Measurements from ENCODE around the gene SRXN1.

SRXN1 gene

GRCh38 chr20:618980-619379 is 34.0 kb downstream of the SRXN1 start:
- Histone ChIP-seq H3K27me3 (ENCODE audit: control insufficient read depth in 1 of 2, insufficient read depth in 2 of 2, low read length in 2 of 2) (peaks cover 5 to 15% of the 10 kb centered on the region in 2 donors), H3K36me3 (ENCODE audit: control insufficient read depth in 2 of 2, insufficient read depth in 2 of 2, low read length in 2 of 2) (no peaks in the 10 kb centered on the region), H3K27ac (ENCODE audit: low read length) (no peak overlapping the region), H3K9ac (ENCODE audit: low read length in 2 of 2) (no peak overlapping the region), H3K9me3 (ENCODE audit: control insufficient read depth in 2 of 2, low read length in 2 of 2) (peaks cover 5 to 13% of the 10 kb centered on the region in 2 donors), H3K4me1 (ENCODE audit: control insufficient read depth, insufficient read depth, low read length) (no peaks in the 10 kb centered on the region), H3K4me3 (ENCODE audit: low read length in 2 of 2) (no peak overlapping the region)

DNA sequence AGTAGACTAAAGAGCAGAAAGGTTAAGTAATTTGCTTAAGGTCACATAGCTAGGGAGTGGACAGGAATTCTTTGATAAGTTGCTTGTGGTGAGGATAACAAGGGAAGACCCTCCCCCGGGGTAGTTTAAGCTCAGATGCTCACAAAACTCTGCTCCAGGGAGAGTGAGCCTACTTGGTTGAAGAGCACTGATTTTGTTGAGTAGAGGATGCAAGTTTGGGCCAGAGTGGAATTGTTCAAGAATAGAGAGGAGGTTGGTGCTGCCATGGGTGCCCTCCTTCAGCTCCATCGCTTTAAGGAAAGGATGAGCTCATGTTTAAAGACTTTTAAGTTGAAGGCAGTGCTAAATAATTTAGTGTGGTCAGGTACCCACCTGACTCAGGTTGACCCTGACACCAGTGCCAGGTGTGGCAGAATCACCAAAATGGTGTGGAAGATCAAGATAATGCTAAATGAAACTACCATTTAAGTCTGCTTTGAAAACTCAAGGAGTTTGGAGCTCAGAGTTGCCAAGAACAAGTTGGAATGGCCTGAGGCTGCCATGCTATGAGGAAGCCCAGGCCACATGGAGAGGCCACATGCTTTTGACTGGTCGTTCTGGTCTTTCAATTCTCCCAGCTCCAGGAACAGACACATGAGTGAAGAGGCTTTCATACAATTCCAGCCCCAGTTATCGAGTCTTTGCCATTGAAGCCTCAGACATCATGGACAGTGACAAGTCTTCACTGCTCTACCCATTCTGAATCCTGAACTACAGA is 34.9 kb downstream of the SRXN1 start:
- H3K27me3 ChIP-seq (ENCODE audit: control insufficient read depth in 1 of 2, insufficient read depth in 2 of 2, low read length in 2 of 2), result peaks cover 12 to 23% of the 10 kb centered on the region in 2 donors
- H3K9me3 ChIP-seq (ENCODE audit: control insufficient read depth in 2 of 2, low read length in 2 of 2), result peaks cover 5 to 13% of the 10 kb centered on the region in 2 donors
- H3K4me3 ChIP-seq (ENCODE audit: low read length in 2 of 2), result no peak overlapping the region
- no peak overlapping the region for H3K9ac ChIP-seq (ENCODE audit: low read length in 2 of 2)
- no peaks in the 10 kb centered on the region for H3K4me1 ChIP-seq (ENCODE audit: control insufficient read depth, insufficient read depth, low read length)
- no peaks in the 10 kb centered on the region for H3K36me3 ChIP-seq (ENCODE audit: control insufficient read depth in 2 of 2, insufficient read depth in 2 of 2, low read length in 2 of 2)
- H3K27ac ChIP-seq (ENCODE audit: low read length), result no peak overlapping the region

DNA sequence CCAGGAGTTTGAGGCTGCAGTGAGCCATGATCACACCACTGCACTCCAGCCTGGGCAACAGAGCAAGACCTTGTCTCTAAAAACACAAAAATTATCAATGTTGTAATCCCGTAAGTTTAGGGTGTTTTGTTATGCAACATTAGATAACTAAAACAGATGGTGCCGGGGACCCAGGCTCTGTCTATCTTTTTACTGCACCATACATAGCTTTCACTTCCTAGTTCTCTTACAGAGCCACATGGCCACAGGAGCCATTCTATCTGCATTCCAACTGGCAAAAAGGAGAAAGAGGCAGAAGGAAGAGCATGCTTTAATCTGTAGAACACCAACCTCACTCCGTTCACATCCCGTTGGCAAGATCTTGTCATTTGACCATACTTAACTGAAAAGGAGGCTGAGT is 37.5 kb downstream of the SRXN1 start:
- Histone ChIP-seq H3K4me3 (ENCODE audit: low read length in 2 of 2) (no peak overlapping the region), H3K9me3 (ENCODE audit: control insufficient read depth in 2 of 2, low read length in 2 of 2) (peaks cover 5 to 13% of the 10 kb centered on the region in 2 donors), H3K4me1 (ENCODE audit: control insufficient read depth, insufficient read depth, low read length) (no peaks in the 10 kb centered on the region), H3K36me3 (ENCODE audit: control insufficient read depth in 2 of 2, insufficient read depth in 2 of 2, low read length in 2 of 2) (no peaks in the 10 kb centered on the region), H3K27me3 (ENCODE audit: control insufficient read depth in 1 of 2, insufficient read depth in 2 of 2, low read length in 2 of 2) (peaks cover 30 to 41% of the 10 kb centered on the region in 2 donors), H3K9ac (ENCODE audit: low read length in 2 of 2) (no peak overlapping the region), H3K27ac (ENCODE audit: low read length) (no peak overlapping the region)

- H3K4me3 ChIP-seq (ENCODE audit: low read length in 2 of 2), result no peak overlapping the region
- no peak overlapping the region for H3K27ac ChIP-seq (ENCODE audit: low read length)
- peaks cover 51 to 62% of the 10 kb centered on the region in 2 donors for H3K27me3 ChIP-seq (ENCODE audit: control insufficient read depth in 1 of 2, insufficient read depth in 2 of 2, low read length in 2 of 2)
- peaks cover 0 to 6% of the 10 kb centered on the region in 2 donors for H3K9me3 ChIP-seq (ENCODE audit: control insufficient read depth in 2 of 2, low read length in 2 of 2)
- H3K36me3 ChIP-seq (ENCODE audit: control insufficient read depth in 2 of 2, insufficient read depth in 2 of 2, low read length in 2 of 2), result no peaks in the 10 kb centered on the region
- no peaks in the 10 kb centered on the region for H3K4me1 ChIP-seq (ENCODE audit: control insufficient read depth, insufficient read depth, low read length)
- H3K9ac ChIP-seq (ENCODE audit: low read length in 2 of 2), result no peak overlapping the region
These were observed 41.2 kb downstream of the SRXN1 start for GRCh38 chr20:611843-612185.

GRCh38 chr20:611047-611842 is 41.8 kb downstream of the SRXN1 start:
- peaks cover 51 to 62% of the 10 kb centered on the region in 2 donors for H3K27me3 ChIP-seq (ENCODE audit: control insufficient read depth in 1 of 2, insufficient read depth in 2 of 2, low read length in 2 of 2)
- no peak overlapping the region for H3K27ac ChIP-seq (ENCODE audit: low read length)
- H3K36me3 ChIP-seq (ENCODE audit: control insufficient read depth in 2 of 2, insufficient read depth in 2 of 2, low read length in 2 of 2), result no peaks in the 10 kb centered on the region
- H3K9ac ChIP-seq (ENCODE audit: low read length in 2 of 2), result no peak overlapping the region
- no peak overlapping the region for H3K4me3 ChIP-seq (ENCODE audit: low read length in 2 of 2)
- peaks cover 0 to 6% of the 10 kb centered on the region in 2 donors for H3K9me3 ChIP-seq (ENCODE audit: control insufficient read depth in 2 of 2, low read length in 2 of 2)
- H3K4me1 ChIP-seq (ENCODE audit: control insufficient read depth, insufficient read depth, low read length), result no peaks in the 10 kb centered on the region

GRCh38 chr20:610130-611046 is 42.6 kb downstream of the SRXN1 start, which contains the start of gene TCF15:
TCF15 (minus strand) TSS chr20:610309; CDS start chr20:610237, 72 bp downstream.
- no peak within 1 kb of the TSS for H3K27ac ChIP-seq (ENCODE audit: low read length)
- no peaks in the 10 kb centered on the region for H3K36me3 ChIP-seq (ENCODE audit: control insufficient read depth in 2 of 2, insufficient read depth in 2 of 2, low read length in 2 of 2)
- no peak within 1 kb of the TSS for H3K9ac ChIP-seq (ENCODE audit: low read length in 2 of 2)
- peak within 1 kb of the TSS in 1 of 2 donors; percentile 40 for H3K4me3 ChIP-seq (ENCODE audit: low read length in 2 of 2)
- no peaks in the 10 kb centered on the region for H3K9me3 ChIP-seq (ENCODE audit: control insufficient read depth in 2 of 2, low read length in 2 of 2)
- peaks cover 51 to 60% of the 10 kb centered on the region in 2 donors for H3K27me3 ChIP-seq (ENCODE audit: control insufficient read depth in 1 of 2, insufficient read depth in 2 of 2, low read length in 2 of 2)
- no peaks in the 10 kb centered on the region for H3K4me1 ChIP-seq (ENCODE audit: control insufficient read depth, insufficient read depth, low read length)

GRCh38 chr20:609371-609964 is 43.5 kb downstream of the SRXN1 start:
- Histone ChIP-seq H3K9me3 (ENCODE audit: control insufficient read depth in 2 of 2, low read length in 2 of 2) (no peaks in the 10 kb centered on the region), H3K4me1 (ENCODE audit: control insufficient read depth, insufficient read depth, low read length) (no peaks in the 10 kb centered on the region), H3K4me3 (ENCODE audit: low read length in 2 of 2) (peak overlapping the region in 1 of 2 donors; percentile 40)

DNA sequence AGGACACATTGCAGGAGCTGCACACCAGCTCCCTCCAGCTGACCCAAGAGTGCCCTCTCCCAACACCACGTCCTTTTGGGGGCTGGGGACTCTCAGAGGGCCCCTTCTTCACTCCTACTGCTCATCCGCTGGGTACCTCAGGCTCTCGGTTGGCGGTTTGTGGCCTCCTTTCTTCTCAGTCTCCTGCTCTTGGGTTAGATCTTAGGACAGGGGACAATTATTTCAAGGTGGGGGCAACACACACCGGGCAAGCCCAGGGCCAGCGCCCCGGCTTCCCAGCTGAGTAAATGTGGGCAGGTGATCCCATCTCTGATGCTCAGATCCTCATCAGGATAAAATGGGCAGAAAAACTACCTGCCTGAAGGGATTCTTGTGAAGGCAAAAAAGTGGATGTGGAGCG is 44.0 kb downstream of the SRXN1 start:
- no peaks in the 10 kb centered on the region for H3K9me3 ChIP-seq (ENCODE audit: control insufficient read depth in 2 of 2, low read length in 2 of 2)
- peak overlapping the region in 1 of 2 donors; percentile 40 for H3K4me3 ChIP-seq (ENCODE audit: low read length in 2 of 2)
- no peaks in the 10 kb centered on the region for H3K36me3 ChIP-seq (ENCODE audit: control insufficient read depth in 2 of 2, insufficient read depth in 2 of 2, low read length in 2 of 2)
- no peak overlapping the region for H3K27ac ChIP-seq (ENCODE audit: low read length)
- no peak overlapping the region for H3K9ac ChIP-seq (ENCODE audit: low read length in 2 of 2)
- H3K27me3 ChIP-seq (ENCODE audit: control insufficient read depth in 1 of 2, insufficient read depth in 2 of 2, low read length in 2 of 2), result peaks cover 50 to 58% of the 10 kb centered on the region in 2 donors
- no peaks in the 10 kb centered on the region for H3K4me1 ChIP-seq (ENCODE audit: control insufficient read depth, insufficient read depth, low read length)

More at GRCh38 chr20:609371-609964, 43.5 kb downstream of the SRXN1 start:
- Histone ChIP-seq H3K27ac (ENCODE audit: low read length) (no peak overlapping the region), H3K9ac (ENCODE audit: low read length in 2 of 2) (no peak overlapping the region), H3K27me3 (ENCODE audit: control insufficient read depth in 1 of 2, insufficient read depth in 2 of 2, low read length in 2 of 2) (peaks cover 51 to 58% of the 10 kb centered on the region in 2 donors), H3K36me3 (ENCODE audit: control insufficient read depth in 2 of 2, insufficient read depth in 2 of 2, low read length in 2 of 2) (no peaks in the 10 kb centered on the region)

DNA sequence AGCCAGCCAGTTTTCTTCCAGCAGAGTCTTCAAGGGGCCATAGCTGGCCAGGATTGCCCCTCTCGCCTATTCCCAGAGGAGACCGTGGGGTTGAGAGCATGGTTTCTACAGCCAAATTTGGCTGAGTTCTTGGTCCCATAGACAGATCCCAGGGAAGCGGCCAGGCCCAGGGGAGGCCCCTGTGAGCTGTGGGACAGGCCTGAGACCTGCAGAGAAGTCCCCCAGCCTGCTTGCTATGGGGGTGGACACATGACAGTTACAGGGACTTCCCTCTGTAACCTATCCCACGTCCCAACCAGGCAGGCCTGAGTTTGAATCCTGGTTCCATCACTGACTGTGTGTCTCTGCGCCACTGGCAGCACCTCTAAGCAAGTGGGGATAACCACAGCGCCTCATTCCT is 45.5 kb downstream of the SRXN1 start:
- H3K4me1 ChIP-seq (ENCODE audit: control insufficient read depth, insufficient read depth, low read length), result no peaks in the 10 kb centered on the region
- no peak overlapping the region for H3K4me3 ChIP-seq (ENCODE audit: low read length in 2 of 2)
- H3K9ac ChIP-seq (ENCODE audit: low read length in 2 of 2), result no peak overlapping the region
- no peak overlapping the region for H3K27ac ChIP-seq (ENCODE audit: low read length)
- no peaks in the 10 kb centered on the region for H3K36me3 ChIP-seq (ENCODE audit: control insufficient read depth in 2 of 2, insufficient read depth in 2 of 2, low read length in 2 of 2)
- H3K9me3 ChIP-seq (ENCODE audit: control insufficient read depth in 2 of 2, low read length in 2 of 2), result no peaks in the 10 kb centered on the region
- peaks cover 40 to 46% of the 10 kb centered on the region in 2 donors for H3K27me3 ChIP-seq (ENCODE audit: control insufficient read depth in 1 of 2, insufficient read depth in 2 of 2, low read length in 2 of 2)

- Histone ChIP-seq H3K9ac (ENCODE audit: low read length in 2 of 2) (no peak overlapping the region), H3K36me3 (ENCODE audit: control insufficient read depth in 2 of 2, insufficient read depth in 2 of 2, low read length in 2 of 2) (no peaks in the 10 kb centered on the region), H3K4me1 (ENCODE audit: control insufficient read depth, insufficient read depth, low read length) (no peaks in the 10 kb centered on the region), H3K9me3 (ENCODE audit: control insufficient read depth in 2 of 2, low read length in 2 of 2) (no peaks in the 10 kb centered on the region), H3K27me3 (ENCODE audit: control insufficient read depth in 1 of 2, insufficient read depth in 2 of 2, low read length in 2 of 2) (peaks cover 21 to 26% of the 10 kb centered on the region in 2 donors), H3K27ac (ENCODE audit: low read length) (no peak overlapping the region), H3K4me3 (ENCODE audit: low read length in 2 of 2) (no peak overlapping the region)
These were observed 47.8 kb downstream of the SRXN1 start for GRCh38 chr20:605237-605636.
